GM19328 (cell line): ENCODE measurements around the gene PLEKHG3.
"Not testable (repeated sequence)": the region's sequence is repeated elsewhere in the genome, so short reads cannot be mapped to it uniquely, and the experiment has no call there.

Source experiments
- ATAC-seq: cut with Tn5 transposase; IDR thresholded peaks from one replicate; pipeline ENCODE4 v1.9.1; 2021; ENCODE audit warnings: mild to moderate bottlenecking, moderate library complexity; ENCODE audit not compliant: unreplicated experiment

The PLEKHG3 gene

DNA sequence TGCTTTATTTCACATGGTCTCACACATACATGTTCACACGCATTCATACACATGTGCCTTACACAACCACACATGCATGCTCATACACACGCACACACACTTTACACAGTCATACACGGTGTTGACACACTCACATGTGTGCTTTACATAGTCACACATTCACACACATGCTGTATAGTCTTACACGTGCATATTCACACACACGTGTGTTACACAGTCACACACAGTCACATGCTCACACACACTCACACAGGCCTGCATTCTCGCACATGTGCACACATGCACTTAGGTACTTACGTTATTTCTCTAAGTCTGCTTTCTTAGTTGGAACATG is 18.0 kb upstream of the PLEKHG3 start:
- no peak for ATAC-seq

DNA sequence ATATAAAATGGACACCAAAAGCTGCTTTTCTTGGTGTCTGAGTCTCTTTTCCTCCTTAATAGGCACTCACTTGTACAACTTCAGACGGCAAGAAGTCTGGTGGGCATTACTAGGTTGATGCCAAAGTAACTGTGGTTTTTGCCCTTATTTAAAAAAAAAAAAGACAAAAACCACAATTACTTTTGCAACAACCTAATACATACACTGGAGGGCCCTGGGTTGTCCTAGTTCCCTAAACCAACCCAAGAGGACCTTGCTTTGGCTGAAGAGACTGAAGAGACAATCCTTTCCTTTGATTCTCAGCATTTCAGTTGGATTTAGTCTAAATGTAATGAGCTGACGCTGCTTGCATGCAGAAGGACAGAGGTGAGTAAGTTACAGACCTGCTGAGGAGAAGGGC is 16.2 kb upstream of the PLEKHG3 start:
- ATAC-seq, result no peak

DNA sequence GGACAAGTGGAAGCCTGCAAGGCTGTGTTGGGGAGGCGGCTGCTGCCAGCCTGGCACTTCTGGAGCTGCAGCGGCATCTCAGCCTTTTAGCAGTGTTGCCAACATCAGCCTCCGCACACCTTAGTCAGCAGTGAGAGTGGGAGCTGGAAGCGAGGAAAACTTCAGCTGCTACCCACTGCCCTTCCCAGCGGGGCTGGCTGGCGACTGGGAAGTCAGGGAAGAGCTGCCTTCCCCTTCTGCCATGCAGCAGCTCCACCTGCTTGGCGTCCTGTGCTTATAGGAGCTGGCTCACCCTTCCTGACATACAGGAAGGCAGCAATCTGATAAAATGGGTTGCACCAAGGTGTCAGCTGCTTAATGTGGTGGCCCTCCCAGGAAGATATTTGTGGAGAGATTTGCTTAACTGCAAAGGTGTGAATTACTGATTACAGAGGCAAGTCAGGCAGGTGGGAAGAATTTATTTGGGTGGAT is 15.4 kb upstream of the PLEKHG3 start:
- no peak for ATAC-seq

DNA sequence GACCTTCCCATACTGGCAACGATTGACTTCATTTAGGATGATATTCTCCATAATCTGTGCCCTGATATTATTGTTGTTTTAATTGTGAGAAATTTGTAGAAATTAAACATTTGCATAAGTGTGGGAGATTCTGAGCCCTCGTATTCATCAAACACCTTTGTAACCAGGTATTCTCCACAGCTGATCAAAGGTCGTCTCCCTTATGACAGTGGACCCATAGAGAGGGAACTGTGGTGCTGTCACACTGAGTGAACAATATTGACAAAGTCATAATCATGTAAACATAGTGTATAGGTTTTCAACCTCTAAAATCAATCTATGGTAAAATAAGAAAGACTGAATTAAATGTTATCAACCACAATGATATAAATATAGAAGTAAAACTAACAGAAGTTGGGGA is 14.9 kb upstream of the PLEKHG3 start:
- no peak for ATAC-seq

DNA sequence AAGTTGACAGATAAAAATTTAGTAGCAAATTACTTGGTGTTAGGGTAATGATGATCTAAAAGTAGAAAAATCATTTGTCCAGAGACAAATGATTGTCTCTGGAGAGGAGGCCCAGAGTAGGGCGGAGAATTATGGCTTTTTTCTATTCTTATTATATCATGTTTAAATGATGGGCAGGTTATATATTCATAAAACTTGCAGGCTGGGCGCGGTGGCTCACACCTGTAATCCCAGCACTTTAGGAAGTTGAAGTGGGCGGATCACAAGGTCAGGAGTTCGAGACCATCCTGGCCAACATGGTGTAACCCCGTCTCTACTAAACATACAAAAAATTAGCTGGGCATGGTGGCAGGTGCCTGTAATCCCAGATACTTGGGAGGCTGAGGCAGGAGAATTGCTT is 13.6 kb upstream of the PLEKHG3 start:
- not testable (repeated sequence) for ATAC-seq

DNA sequence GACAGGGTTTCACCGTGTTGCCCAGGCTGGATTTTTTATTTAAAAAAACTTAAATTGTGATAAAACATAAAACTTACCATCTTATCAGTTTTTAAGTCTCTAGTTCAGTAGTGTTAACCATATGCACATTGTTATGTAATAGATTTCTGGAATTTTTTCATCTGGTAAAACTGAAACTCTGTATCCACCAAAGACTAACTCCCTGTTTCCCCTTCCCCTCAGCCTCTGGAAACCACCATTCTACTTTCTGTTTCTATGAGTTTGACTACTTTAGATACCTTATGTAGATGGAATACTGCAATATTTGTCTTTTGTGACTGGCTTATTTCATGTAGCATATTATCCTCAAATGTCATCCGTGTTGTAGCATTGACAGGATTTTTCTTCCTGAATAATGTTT is 12.8 kb upstream of the PLEKHG3 start:
- ATAC-seq, result no peak

DNA sequence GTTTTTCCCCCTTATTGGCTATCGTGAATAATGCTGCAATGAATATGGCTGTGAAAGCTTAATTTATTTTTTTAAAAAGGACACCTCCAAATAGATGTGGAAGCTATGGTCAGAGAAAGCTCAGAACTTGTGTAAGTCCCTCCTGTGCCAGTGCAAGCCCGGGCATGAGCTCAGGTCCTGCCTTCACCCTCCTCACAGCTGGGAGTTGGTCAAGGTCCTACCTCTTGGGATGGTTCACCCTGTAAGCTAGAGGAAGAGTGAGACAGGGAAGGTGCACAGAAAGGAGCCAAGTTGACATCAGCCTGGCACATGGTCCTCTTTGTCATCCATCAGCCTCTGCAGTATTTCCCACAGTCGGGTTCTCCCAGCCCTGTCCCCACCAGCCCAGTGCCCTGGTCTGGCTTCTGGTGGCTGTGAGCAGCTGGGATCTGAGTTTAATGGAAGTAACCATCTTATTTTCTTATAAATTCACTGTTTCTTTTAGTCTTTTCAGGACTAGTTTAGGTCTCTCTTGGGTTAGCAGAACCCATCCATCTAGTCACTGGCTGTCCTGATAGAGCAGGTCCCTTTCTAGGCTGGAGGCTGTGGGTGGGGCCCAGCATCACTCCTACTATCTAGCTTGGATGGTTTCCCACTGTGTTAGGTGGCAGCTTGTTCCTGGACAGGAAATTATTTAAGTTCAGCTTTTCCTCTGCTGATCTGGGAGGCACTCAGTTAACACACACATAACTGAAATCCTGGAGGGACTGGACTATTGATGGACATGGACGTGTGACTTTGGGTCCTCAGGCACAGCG is 11.8 kb upstream of the PLEKHG3 start:
- ATAC-seq, result no peak

DNA sequence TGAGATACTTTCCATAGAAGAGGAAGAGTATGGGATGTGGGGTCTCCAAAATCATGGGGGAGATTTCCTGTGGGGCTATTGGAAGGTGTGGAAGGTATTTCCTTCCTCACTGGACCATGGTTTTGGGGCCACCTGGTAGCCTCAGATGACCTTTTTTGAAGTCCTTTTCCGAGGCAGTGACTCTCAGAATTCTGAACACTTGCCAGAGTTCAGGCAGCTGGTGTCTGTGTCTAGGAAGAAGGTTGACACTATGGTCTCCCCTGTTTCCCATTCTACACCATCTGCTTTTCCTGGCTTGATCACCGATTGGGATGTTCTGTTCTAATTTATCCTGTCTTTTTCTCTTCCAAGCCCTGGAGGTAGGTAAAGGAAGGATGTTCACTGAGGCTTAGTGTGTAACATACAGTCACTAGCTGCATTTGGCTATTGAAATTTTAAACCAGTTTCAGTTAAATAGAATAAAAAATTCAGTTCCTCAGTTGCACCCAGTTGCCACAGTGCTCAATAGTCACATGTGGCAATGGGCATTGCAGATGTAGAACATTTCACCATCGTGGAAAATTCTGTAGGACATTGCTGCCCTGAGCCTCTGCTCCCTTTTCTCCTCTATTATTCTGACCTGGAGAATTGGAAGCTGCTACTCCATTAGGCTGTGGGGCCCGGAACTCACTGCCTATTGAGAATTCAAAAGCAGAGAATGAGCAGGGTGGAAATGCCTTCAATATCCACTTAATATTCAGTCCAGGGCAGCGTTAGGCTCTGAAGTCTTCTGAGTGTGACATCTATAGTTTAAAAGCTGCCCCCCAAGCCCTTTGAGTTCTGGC is 11.0 kb upstream of the PLEKHG3 start:
- no peak for ATAC-seq

DNA sequence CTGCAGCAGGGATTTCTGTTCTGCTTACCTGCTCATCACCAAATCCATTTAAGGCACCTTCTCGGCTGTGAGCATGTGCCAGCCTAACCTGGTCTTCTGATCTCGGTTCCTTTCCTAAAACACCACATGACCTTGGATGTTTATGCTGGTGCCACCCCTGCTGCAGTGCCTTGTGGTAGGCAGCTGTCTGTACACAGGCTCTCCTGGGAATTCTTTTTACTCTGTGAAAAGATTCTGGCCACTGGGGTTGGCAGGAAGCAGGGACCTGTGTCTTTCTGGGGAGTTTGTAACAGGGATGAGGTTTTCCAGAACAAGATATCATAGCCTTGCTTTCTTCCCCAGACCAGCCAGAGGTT is 10.4 kb upstream of the PLEKHG3 start:
- no peak for ATAC-seq

DNA sequence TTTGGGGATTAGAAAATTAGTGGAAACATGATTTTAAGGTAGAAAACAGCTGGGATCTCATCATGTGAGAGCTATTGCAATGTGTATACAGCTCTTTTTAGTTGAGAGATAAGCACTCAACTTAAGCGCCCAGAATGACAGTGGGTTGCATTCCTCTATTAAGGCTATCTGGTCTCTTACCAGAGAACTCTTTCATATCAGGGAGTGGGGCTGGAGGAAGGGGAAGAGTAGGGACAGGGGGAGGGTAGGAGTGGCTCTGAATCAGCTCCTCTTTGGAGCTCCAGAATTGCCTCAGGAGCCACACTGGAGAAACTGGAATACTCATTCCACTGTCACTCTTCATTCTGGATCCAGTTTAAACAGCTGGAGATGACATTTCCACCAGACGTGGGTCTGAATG is 9.2 kb upstream of the PLEKHG3 start:
- ATAC-seq, result no peak

DNA sequence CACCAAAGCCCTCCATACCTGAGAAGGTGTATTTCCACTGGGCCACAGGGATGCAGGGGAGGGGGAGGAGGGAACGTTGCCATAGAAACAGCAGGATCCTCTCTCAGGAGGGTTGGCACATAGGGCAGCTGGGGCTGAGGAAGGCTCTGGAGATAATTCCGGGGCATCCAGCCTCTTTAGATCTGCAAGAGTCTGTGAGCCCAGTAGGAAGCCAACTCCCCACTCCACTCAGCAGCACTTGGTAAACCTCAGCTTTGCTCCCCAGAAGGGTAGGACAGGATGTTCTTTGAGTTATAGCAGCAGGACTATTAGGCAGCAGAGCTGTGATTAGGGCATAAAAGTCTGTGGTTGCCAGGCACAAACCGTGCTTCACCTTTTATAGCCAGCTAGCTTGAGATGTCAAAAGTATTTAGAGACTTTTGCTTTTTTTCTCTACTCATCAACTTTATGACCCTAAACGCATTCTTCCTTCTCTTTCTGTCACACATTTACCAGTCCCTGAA is 7.8 kb upstream of the PLEKHG3 start:
- ATAC-seq, result no peak

DNA sequence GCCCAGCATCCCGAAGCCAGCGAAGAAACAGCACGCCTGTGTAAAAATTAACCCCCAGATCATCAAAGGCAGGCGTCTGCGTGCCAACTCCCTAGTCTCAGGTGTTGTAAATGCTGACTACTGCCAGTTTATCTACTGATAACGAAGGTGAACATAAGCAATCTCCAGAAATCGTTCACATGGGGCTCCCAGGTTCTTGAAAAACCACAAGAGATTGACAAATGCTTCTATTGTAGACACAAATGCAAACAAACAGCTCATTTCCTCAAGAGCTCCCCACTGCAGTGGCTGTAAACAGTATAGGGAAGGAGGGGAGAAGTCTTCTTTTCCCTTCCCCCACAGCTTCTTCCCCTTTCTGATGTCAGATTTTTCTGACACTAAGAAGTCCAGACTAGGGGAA is 5.3 kb upstream of the PLEKHG3 start:
- no peak for ATAC-seq

DNA sequence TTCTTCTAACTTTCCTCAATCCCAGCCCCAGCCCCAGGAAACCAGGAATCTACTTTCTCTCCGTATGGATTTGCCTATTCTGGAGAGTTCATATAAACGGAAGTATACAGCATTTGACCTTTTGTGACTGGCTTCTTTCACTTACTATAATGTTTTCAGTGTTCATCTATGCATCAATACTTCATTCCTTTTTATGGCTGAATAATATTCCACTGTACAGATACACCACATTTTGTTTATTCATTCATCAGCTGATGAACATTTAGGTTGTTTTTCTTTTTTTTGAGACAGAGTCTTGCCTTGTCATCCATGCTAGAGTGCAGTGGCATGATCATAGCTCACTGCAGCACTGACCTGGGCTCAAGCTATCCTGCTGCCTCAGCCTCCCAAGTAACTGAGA is 3.9 kb upstream of the PLEKHG3 start:
- ATAC-seq, result no peak

DNA sequence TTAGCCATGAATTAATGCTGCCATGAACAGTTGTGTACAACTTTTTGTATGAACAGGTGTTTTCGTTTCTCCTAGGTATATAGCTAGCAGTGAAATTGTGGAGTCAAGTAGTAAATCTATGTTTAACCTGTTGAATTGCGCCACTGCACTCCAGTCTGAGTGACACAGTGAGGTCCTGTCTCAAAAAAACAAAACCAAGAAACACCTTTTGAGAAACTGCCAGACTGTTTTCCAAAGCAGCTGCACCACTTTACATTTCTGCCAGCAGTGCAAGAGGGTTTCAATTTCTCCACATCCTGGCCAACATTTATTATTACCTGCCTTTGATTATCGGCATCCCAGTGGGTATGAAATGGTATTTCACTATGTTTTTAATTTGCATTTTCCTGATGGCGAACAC is 3.3 kb upstream of the PLEKHG3 start:
- ATAC-seq, result no peak

DNA sequence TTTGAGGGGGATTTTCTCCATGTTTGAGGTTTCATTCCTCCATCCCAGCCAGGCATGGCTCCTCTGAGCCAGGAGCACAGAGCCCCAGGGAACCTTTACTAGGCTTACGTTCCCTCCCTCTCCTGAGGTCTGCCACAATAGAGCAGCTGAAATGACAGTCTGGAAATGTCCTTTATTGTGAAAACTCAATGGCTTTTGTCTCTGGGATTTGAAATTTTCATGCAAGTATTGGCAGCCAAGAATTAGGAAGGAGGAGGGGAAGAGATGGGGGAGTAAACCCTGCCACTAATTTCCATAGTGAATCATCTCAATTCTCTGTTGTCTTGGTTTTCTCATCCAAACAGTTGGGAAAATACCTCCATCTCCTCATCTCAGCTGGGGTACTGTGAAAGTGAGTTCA is 2.6 kb upstream of the PLEKHG3 start:
- ATAC-seq, result no peak

DNA sequence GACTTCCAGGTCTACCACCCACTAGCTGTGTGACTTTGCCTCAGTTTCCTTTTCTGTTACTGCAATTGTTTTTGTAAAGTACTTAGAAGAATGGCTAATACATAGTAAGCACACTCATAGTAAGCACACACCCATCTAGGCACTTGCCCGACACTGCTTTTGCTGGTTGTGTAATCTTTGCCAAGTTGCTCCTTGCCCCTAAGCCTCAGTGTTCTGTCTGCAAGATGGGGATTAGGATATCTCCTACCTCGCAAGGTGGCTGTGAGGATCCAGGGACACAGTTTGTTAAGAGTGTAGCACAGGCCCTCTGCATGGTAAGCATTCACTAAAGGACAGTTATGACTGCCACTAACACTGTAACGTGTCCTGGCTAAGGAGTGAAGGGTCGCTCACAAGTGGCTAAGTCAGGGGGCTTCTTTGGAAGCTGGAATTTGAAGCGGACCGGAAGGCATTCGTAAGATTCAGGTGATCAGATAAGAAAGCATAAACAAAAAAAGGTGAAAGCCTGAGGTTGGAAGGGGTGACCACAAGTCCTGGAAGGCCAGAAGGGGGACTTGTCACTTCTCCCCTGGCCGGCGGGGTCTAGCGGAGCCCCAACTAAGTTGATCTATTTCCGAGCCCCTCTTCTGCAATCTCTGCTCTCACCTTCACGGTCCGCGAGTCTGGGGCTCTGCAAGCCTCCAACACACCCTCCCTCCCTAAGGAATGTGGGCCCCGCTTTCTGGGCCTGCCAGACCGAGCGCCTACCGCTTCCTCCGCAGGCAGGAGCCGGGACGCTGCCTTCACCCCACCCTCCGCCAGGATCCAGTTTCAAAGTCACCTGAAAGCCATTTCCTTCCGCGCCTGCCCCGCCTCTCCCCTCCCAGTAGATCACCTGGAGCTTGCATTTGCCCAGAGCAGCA is 1.5 kb upstream of the PLEKHG3 start:
- ATAC-seq, result no peak

DNA sequence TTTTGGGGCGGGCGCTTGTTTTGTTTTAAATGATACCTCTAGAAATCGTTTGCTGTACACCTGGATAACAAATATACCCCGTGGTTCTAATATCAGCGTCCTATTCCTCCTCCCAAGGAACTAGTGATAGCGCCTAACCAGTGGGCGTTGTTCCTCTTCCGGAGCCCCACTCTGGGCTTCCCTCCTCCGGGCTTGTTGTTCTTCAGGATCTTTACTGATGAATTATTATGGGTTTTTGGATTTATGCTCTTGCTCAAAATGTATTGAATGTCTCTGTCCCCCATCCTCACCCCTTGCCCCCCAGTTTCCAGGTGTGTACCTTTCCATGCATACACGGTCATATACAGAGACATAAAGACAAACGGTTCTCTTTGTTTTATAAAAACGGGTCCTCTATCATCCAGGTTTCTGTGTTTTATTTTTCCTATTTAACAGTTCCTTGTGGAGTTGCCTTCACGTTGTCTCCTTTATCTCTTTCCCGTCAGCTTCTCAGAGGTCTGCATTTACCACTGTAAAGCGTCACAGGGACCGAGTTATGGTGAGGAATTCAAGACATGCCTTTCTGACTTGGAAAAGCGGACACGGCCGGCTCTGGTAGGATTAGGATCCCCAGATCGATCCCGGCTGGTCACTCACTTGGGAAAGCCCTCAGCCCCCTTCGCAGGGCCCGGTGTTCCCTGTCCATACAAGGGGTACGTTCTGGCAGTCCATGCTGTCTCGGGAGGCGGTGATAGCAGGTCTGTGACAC is 655 bp upstream of the PLEKHG3 start:
- ATAC-seq, result no peak

DNA sequence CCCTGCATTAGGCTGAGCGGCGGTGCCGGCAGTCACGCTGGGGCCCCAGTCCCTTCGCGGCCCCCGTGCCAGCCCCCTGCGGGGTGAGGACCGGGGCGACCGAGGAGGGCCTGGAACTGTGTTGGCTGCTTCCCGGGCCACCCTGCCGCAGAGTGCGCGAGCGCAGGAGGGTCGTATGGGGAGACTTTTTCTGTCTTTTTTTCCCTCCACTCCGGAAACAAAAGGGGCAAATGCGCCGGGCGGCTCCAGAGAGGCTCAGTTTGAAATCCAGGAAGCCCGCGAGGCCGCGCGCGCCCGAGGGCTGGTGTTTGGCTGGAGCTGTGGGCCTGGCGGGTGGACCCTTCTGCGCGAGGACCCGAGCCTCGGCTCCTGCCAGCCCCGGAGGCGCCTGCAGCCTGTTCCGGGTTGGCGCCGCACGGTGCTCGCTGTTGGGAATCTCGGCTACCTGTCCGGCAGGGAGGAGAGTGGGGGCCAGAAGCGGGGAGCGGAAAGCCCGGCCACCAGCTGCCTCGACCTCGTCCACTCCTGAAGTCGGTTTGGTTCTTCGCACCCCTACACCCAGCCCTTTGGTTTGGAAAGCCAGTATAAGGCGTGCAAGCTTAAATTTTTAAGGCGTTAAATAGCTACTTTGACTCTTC is 638 bp downstream of the PLEKHG3 start:
- no peak for ATAC-seq

DNA sequence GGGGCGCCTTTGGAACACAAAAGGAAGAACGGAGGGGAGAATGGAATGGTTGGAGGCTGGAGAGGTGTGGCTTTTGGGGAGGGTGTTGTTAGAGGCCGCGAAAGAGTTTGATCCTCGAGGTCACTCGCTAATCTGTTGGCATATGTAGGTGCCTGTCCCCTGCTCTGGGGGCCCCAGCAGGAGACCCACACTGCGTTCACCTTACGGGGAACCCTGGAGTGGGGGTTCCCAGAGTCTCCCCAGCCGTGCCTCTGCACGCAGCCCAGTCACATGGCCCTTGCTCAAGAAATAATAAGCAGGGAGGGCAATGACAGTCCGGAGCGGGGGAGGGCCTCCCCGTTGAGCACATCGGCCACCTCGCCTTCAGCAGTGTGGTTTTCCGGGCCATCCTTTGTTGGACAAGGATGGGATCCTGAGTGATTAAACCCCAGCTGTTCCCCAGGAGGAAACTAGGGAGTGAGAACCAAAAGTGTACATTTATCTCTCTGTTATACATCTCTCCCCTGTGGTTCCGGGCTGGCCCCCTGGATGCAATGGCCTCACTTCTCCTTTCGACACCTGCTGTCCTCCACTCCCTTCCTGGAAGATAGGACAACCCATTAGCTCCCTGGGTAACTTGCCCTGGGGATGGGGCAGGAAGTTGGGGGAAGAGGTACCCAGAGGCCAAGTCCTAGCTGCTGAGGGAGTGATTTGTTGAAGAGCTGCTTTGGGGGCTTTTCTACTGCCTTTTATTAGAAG is 1.3 kb downstream of the PLEKHG3 start:
- ATAC-seq, result no peak
